ENCODE data around the gene ADGRL1. TPM values are rescaled to one million over a fixed set of nuclear protein-coding genes. Genes with fewer than 3 reads are reported as not detected.

ADGRL1 gene
- total and polyA plus RNA-seq, 9 of the 15 experiments (the other 6 are each of a cell fraction or from before 2014, with no cell fraction given): 0.14 to 37.0 (median 8.6) TPM

- TF ChIP-seq RNF219 (CRISPR knock-in tag; IDR thresholded peaks at IDR 0.05) (no peak), TFAP4 (CRISPR knock-in tag; IDR thresholded peaks at IDR 0.05; ENCODE audit: borderline replicate concordance) (peak; percentile 94), MED1 (CRISPR knock-in tag; IDR thresholded peaks at IDR 0.05; ENCODE audit: borderline replicate concordance) (no peak), CSDE1 (IDR thresholded peaks at IDR 0.05) (no peak), NCOA4 (IDR thresholded peaks at IDR 0.05; ENCODE audit: partially characterized antibody) (no peak), WHSC1 (IDR thresholded peaks at IDR 0.05; ENCODE audit: low read length) (no peak), DIDO1 (tag; IDR thresholded peaks at IDR 0.05; ENCODE audit: low read depth) (no peak), TAL1 (IDR thresholded peaks at IDR 0.05) (peak; percentile 28; the same call in 1 of the 2 replicates), ZNF764 (CRISPR knock-in tag; IDR thresholded peaks at IDR 0.05; ENCODE audit: low read depth) (no peak), CBFA2T3 (IDR thresholded peaks at IDR 0.05) (peak; percentile 64), ARNT (IDR thresholded peaks at IDR 0.05) (no peak), SIN3B (IDR thresholded peaks at IDR 0.05; ENCODE audit: low read depth) (no peak), KDM1A (IDR thresholded peaks at IDR 0.05) (peak in 1 of 2 experiments; percentile 46; a peak in 2 of 4 replicates), FOXP4 (CRISPR knock-in tag; IDR thresholded peaks at IDR 0.05; ENCODE audit: borderline replicate concordance) (no peak), RBM22 (IDR thresholded peaks at IDR 0.05; ENCODE audit: low read depth, low read length, poor library complexity, severe bottlenecking) (no peak), TEAD1 (CRISPR knock-in tag; IDR thresholded peaks at IDR 0.05) (peak in 1 of 2 experiments; percentile 81; a peak in 1 of 4 replicates), ZNF639 (CRISPR knock-in tag; conservative IDR thresholded peaks at IDR 0.05 in 1 of 2, IDR thresholded peaks at IDR 0.05 in 1 of 2) (no peak), POLR2G (IDR thresholded peaks at IDR 0.05; ENCODE audit: low read depth, low read length) (no peak), SMARCC2 (IDR thresholded peaks at IDR 0.05; ENCODE audit: low read depth) (no peak), ZBTB43 (CRISPR knock-in tag; IDR thresholded peaks at IDR 0.05) (no peak)
These were observed 66.0 kb downstream of the ADGRL1 start (continued) for GRCh38 chr19:14139944-14140343.
